Endothelial cell of umbilical vein (primary cell): Measurements from ENCODE around the gene ARHGEF16.

Experiments used
- EZH2 ChIP-seq: IDR thresholded peaks from 2 replicates; pipeline ENCODE4 v1.6.1; 2012; ENCODE audit warnings: borderline replicate concordance, low read depth, mild to moderate bottlenecking, moderate library complexity, low read length, inconsistent platforms; ENCODE audit not compliant: severe bottlenecking
- POLR2A ChIP-seq: IDR thresholded peaks from 2 replicates; pipeline ENCODE4 v1.6.1; 2012; ENCODE audit warnings: low read depth, mild to moderate bottlenecking, control low read depth, low read length

- TF ChIP-seq POLR2A = no peak
- TF ChIP-seq EZH2 = no peak
Measured at GRCh38 chr1:3490046-3490745, 35.7 kb downstream of the ARHGEF16 start.
